Uterus (tissue), 2 donors: Measurements from ENCODE around the gene CELF6.

Experiments
- CTCF ChIP-seq, 4 experiments: fragments of 200-600 bp in 2 of 4; fragments of 450-650 bp in 2 of 4; sonication (generic) in 2 of 4; IDR thresholded peaks; one replicate each; pipeline ENCODE4 v1.5.1; 2016 to 2019; ENCODE audit warnings: antibody characterized with exemption in 4 of 4, mild to moderate bottlenecking in 2 of 4, moderate library complexity in 1 of 4
- POLR2A ChIP-seq, 2 donors: fragments of 450-650 bp; IDR thresholded peaks; one replicate each; pipeline ENCODE4 v1.6.1; 2016; ENCODE audit warnings: antibody characterized with exemption in 2 of 2, mild to moderate bottlenecking in 1 of 2, moderate library complexity in 1 of 2

- TF ChIP-seq CTCF (IDR thresholded peaks at IDR 0.05), result no peak
- no peak for TF ChIP-seq POLR2A (IDR thresholded peaks at IDR 0.05)
Measured at GRCh38 chr15:72361176-72361575, 41.2 kb upstream of the CELF6 start.
